Osteocyte (in vitro differentiated cells): ENCODE measurements around the gene SENP3. TPM values are rescaled to one million over a fixed set of nuclear protein-coding genes. Genes with fewer than 3 reads are reported as not detected.
A peak's percentile ranks its signal among the peaks of the same experiment; 100 is the strongest.

Experiments used
- DNase-seq: peaks from one replicate; pipeline ENCODE4 v3.0.0; 2021; ENCODE audit warnings: mixed read lengths; ENCODE audit not compliant: unreplicated experiment; ENCODE audit errors: extremely low spot score
- H3K27ac Mint-ChIP-seq: one replicate; pipeline ENCODE4 v1.8.0; 2021; ENCODE audit warnings: mild to moderate bottlenecking, mixed read lengths; ENCODE audit not compliant: unreplicated experiment
- H3K27me3 Mint-ChIP-seq: one replicate; pipeline ENCODE4 v1.8.0; 2021; ENCODE audit warnings: mixed read lengths; ENCODE audit not compliant: unreplicated experiment
- H3K36me3 Mint-ChIP-seq: one replicate; pipeline ENCODE4 v1.8.0; 2021; ENCODE audit warnings: mixed read lengths; ENCODE audit not compliant: unreplicated experiment
- H3K4me1 Mint-ChIP-seq: one replicate; pipeline ENCODE4 v1.8.0; 2021; ENCODE audit warnings: mixed read lengths; ENCODE audit not compliant: unreplicated experiment
- H3K4me3 Mint-ChIP-seq: one replicate; pipeline ENCODE4 v1.8.0; 2021; ENCODE audit warnings: mild to moderate bottlenecking, moderate library complexity, mixed read lengths; ENCODE audit not compliant: unreplicated experiment
- H3K9me3 Mint-ChIP-seq: one replicate; pipeline ENCODE4 v1.8.0; 2021; ENCODE audit warnings: mixed read lengths; ENCODE audit not compliant: unreplicated experiment
- total RNA-seq: library from RNA; stranded (reverse); gene quantifications from 2 replicates; pipeline ENCODE4 v1.2.1, GENCODE V29; 2021
- TF ChIP-seq, protein P1 (sequence below): fragments of 200-600 bp; sonication (generic); IDR thresholded peaks from 2 replicates; pipeline ENCODE4 v1.5.0; 2021; ENCODE audit warnings: antibody characterized with exemption, mild to moderate bottlenecking, moderate library complexity

Gene SENP3
- total RNA-seq, 1 donor from 2014 or later: 52.5 TPM

DNA sequence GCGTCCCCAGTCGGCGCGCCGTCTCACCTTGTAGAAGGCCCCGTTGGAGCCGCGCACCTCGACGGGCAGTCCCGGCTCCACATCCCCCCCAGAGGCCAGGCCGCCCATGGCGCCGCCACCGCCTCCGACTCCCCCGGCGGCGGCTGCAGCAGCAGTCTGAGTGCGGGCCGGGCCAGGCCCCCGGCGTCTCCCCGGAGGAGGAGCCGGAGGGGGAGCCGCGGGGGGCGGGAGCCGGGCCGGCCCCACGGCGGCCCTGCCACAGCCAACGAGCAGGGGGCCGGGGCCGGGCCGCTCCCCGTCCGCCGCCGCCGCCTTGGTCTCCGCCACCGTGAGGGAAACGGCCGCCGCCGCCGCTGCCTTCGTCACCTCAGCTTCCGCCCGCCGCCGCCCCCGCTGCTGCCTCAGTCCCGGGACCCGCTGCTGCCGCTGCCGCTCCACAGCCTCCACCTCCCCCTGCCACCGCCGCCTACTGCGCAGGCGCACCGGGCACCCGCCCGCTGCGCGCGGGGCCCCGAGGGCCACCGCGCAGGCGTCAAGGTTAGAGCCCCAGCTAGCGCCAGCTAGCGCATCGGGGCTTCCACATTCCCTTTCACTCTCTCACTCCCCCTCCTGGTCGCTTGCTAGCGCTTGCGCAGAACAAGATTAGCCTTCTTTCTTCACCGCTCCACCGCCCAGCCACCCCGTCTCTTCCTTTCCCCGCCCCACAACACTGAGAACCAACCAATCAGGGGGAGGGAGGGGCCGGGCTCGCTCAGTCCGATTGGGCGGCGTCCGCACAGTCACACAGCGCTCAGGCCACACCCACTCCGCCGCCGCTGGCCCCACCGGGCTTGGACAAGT, 52.9 kb downstream of the SENP3 start, which contains the start of gene FXR2:
FXR2 (minus strand) TSS at position 473 of the 840 bp plus-strand sequence; CDS start at position 108, 365 bp downstream.
- TF ChIP-seq, protein P1, sequence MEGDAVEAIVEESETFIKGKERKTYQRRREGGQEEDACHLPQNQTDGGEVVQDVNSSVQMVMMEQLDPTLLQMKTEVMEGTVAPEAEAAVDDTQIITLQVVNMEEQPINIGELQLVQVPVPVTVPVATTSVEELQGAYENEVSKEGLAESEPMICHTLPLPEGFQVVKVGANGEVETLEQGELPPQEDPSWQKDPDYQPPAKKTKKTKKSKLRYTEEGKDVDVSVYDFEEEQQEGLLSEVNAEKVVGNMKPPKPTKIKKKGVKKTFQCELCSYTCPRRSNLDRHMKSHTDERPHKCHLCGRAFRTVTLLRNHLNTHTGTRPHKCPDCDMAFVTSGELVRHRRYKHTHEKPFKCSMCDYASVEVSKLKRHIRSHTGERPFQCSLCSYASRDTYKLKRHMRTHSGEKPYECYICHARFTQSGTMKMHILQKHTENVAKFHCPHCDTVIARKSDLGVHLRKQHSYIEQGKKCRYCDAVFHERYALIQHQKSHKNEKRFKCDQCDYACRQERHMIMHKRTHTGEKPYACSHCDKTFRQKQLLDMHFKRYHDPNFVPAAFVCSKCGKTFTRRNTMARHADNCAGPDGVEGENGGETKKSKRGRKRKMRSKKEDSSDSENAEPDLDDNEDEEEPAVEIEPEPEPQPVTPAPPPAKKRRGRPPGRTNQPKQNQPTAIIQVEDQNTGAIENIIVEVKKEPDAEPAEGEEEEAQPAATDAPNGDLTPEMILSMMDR: peak; percentile 62
- peaks cover 38% of the 10 kb centered on the region for H3K4me1 Mint-ChIP-seq
- peak within 1 kb of the TSS; percentile 82 for H3K4me3 Mint-ChIP-seq
- no peaks in the 10 kb centered on the region for H3K27me3 Mint-ChIP-seq
- H3K36me3 Mint-ChIP-seq: peaks cover 7% of the 10 kb centered on the region
- DNase-seq: peak; percentile 100
- H3K9me3 Mint-ChIP-seq: no peaks in the 10 kb centered on the region
- peak within 1 kb of the TSS; percentile 92 for H3K27ac Mint-ChIP-seq

DNA sequence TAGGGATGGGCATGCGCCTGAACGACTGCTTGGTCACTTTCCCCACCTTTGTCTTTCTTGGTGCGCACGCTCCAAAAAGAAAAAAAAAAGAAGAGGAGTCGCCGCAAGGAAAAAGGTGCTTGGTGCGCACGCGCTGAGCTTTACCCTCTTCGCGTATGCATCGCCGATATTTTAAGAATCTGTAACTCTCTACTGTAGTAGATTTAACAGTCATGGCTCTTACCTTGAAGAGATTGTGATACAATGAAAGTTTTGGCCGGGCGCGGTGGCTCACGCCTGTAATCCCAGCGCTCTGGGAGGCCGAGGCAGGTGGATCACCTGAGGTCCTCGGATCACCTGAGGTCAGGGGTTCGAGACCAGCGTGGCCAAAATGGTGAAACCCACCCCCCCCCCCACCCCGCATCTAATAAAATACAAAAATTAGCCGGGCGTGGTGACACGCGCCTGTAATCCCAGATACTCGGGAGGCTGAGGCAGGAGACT, 53.6 kb downstream of the SENP3 start:
- TF ChIP-seq, protein P1: no peak
- Mint-ChIP-seq H3K4me1 (peaks cover 38% of the 10 kb centered on the region), H3K4me3 (peak overlapping the region; percentile 75), H3K27ac (peak overlapping the region; percentile 92), H3K36me3 (peaks cover 7% of the 10 kb centered on the region), H3K27me3 (no peaks in the 10 kb centered on the region), H3K9me3 (no peaks in the 10 kb centered on the region)
- no peak for DNase-seq

DNA sequence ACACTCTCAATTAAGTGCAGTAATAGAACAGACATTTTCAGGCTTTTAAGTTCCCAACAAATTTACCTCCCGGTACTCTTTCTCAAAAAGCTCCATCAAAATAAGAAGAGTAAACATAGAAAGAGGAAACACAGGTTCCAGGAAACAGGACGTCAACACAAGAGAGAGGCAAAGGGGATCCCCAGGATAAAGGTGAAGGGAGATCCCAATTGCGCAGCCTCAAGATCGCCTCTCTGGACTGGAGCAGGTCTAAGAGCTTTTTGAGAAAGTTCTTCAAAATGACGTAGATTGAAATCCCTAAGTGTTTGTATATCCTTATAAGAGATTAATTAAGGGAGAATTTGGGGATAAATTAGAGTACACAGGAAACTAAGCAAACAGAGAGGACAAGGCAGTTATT, 56.9 kb downstream of the SENP3 start:
- no peaks in the 10 kb centered on the region for H3K27me3 Mint-ChIP-seq
- H3K9me3 Mint-ChIP-seq: no peaks in the 10 kb centered on the region

DNA sequence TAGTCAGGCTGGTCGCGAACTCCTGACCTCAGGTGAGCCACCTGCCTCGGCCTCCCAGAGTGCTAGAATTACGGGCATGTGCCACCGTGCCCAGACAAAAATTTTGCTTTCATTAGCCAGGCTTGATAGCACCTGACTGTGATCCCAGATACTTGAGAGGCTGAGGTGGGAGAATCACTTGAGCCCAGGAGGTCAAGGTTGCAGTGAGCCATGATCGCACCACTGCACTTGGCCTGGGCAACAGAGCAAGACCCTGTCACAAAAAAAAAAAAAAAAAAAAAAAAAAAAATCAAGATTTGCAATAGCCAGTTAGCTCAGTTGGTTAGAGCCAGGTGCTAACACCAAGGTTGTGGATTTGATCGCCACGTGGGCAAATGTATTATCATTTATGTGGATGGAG, 59.1 kb downstream of the SENP3 start:
- TF ChIP-seq, protein P1: no peak
- no peak overlapping the region for H3K27ac Mint-ChIP-seq

More for the DNA sequence above, 56.9 kb downstream of the SENP3 start:
- H3K36me3 Mint-ChIP-seq: no peaks in the 10 kb centered on the region
- no peak overlapping the region for H3K27ac Mint-ChIP-seq
- no peak for DNase-seq
- peaks cover 6% of the 10 kb centered on the region for H3K4me1 Mint-ChIP-seq
- no peak overlapping the region for H3K4me3 Mint-ChIP-seq
- TF ChIP-seq, protein P1: no peak

More for the DNA sequence above, 59.1 kb downstream of the SENP3 start:
- no peak for DNase-seq
- Mint-ChIP-seq H3K36me3 (peaks cover 2% of the 10 kb centered on the region), H3K9me3 (no peaks in the 10 kb centered on the region), H3K27me3 (no peaks in the 10 kb centered on the region), H3K4me1 (no peaks in the 10 kb centered on the region), H3K4me3 (no peak overlapping the region)

Other genes with a start within 250 kb of the SENP3 start
- gene GPS2, start 246.6 kb upstream of the SENP3 start, total RNA-seq: 54.9 and 61.9 TPM in 2 replicates
- 38.0 and 45.1 TPM in 2 replicates for gene NEURL4, start 232.6 kb upstream of the SENP3 start, total RNA-seq
- 2.0 and 4.2 TPM in 2 replicates for gene ACAP1, start 225.4 kb upstream of the SENP3 start, total RNA-seq
- gene KCTD11, start 209.8 kb upstream of the SENP3 start, total RNA-seq: 12.7 and 13.3 TPM in 2 replicates
- gene TMEM95, start 206.8 kb upstream of the SENP3 start, total RNA-seq: not detected in 2 replicates
- not detected in 2 replicates for gene TNK1, start 180.8 kb upstream of the SENP3 start, total RNA-seq
- 73.9 and 81.4 TPM in 2 replicates for gene PLSCR3, start 167.4 kb upstream of the SENP3 start, total RNA-seq
- gene TMEM256, start 157.8 kb upstream of the SENP3 start, total RNA-seq: 40.7 and 45.9 TPM in 2 replicates
- gene NLGN2, start 154.1 kb upstream of the SENP3 start, total RNA-seq: 53.8 and 56.8 TPM in 2 replicates
- gene SPEM1, start 141.6 kb upstream of the SENP3 start, total RNA-seq: not detected in 2 replicates
- not detected in 2 replicates for gene SPEM2, start 136.3 kb upstream of the SENP3 start, total RNA-seq
- not detected in 2 replicates for gene SPEM3, start 133.1 kb upstream of the SENP3 start, total RNA-seq
- 6.4 and 6.7 TPM in 2 replicates for gene TMEM102, start 126.5 kb upstream of the SENP3 start, total RNA-seq
- 1.3 and 1.5 TPM in 2 replicates for gene FGF11, start 122.4 kb upstream of the SENP3 start, total RNA-seq
- gene CHRNB1, start 116.9 kb upstream of the SENP3 start, total RNA-seq: 9.3 and 11.0 TPM in 2 replicates
- 47.9 and 49.7 TPM in 2 replicates for gene ZBTB4, start 82.3 kb upstream of the SENP3 start, total RNA-seq
- not detected in 2 replicates for gene SLC35G6, start 80.5 kb upstream of the SENP3 start, total RNA-seq
- gene POLR2A, start 77.6 kb upstream of the SENP3 start, total RNA-seq: 148 and 149 TPM in 2 replicates
- 14.6 and 15.0 TPM in 2 replicates for gene TNFSF12, start 12.9 kb upstream of the SENP3 start, total RNA-seq
- 1.3 and 1.5 TPM in 2 replicates for gene TNFSF13, start 3.2 kb upstream of the SENP3 start, total RNA-seq
- gene CD68, start 17.7 kb downstream of the SENP3 start, total RNA-seq: 1.1 TPM in 2 replicates
- gene MPDU1, start 21.9 kb downstream of the SENP3 start, total RNA-seq: 34.2 and 42.2 TPM in 2 replicates
- 0.78 TPM in 2 replicates for gene SOX15, start 28.2 kb downstream of the SENP3 start, total RNA-seq
- 48.7 and 50.7 TPM in 2 replicates for gene FXR2, start 53.0 kb downstream of the SENP3 start, total RNA-seq
- gene SAT2, start 65.9 kb downstream of the SENP3 start, total RNA-seq: 134 and 135 TPM in 2 replicates
- 0.97 and 1.4 TPM in 2 replicates for gene SHBG, start 68.2 kb downstream of the SENP3 start, total RNA-seq
- gene ATP1B2, start 89.0 kb downstream of the SENP3 start, total RNA-seq: 2.4 and 3.0 TPM in 2 replicates
- gene TP53, start 125.6 kb downstream of the SENP3 start, total RNA-seq: 98.7 and 99.5 TPM in 2 replicates
- gene WRAP53, start 126.6 kb downstream of the SENP3 start, total RNA-seq: 11.8 and 13.4 TPM in 2 replicates
- 12.3 and 12.7 TPM in 2 replicates for gene EFNB3, start 143.3 kb downstream of the SENP3 start, total RNA-seq
- 0.03 and 0.05 TPM in 2 replicates for gene DNAH2, start 155.8 kb downstream of the SENP3 start, total RNA-seq